ENCODE results near the gene KRT2. TPM values are rescaled to one million over a fixed set of nuclear protein-coding genes. Genes with fewer than 3 reads are reported as not detected.

The KRT2 gene
- total and polyA plus RNA-seq, 8 donors: not detected

DNA sequence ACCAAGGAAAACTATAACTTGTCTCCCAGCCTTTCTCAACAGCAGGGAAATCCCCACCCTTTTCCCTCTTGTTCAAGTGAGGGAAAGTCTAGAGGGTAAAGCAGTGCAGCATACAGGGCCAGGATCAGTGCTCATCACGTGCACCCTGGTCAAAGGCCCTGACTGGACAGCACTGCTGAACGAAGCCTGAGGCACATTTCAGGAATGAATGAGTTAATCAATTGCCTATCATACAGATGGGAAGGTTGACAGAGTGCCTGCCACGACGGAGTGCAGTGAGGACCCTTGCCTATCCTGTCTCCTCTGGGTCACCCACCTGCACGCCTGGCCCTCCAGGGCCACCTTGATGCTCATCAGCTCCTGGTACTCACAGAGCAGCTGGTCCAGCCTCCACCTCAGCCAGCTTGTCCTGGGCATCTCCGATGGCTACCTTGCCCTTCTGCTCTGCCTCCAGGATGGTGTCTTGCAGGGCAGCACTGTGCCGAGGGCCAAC lies 22.0 kb downstream of the KRT2 start:
- DNase-seq: no peak
- Histone ChIP-seq H3K27ac (no peak overlapping the region), H3K36me3 (no peaks in the 10 kb centered on the region), H3K27me3 (no peaks in the 10 kb centered on the region), H3K4me1 (peaks cover 0 to 13% (median 0%) of the 10 kb centered on the region in 4 donors), H3K4me3 (no peak overlapping the region), H3K9me3 (no peaks in the 10 kb centered on the region)
- intact Hi-C loops (cut with DNase I; ENCODE audit: low total_unique reads): no loop called here
- 59 to 77% (median 73%) methylated on average over 5 to 7 of the region's 7 CpGs for WGBS, 5 donors
- TF ChIP-seq POLR2A (IDR thresholded peaks at IDR 0.05) (no peak), EP300 (IDR thresholded peaks at IDR 0.05) (no peak)

DNA sequence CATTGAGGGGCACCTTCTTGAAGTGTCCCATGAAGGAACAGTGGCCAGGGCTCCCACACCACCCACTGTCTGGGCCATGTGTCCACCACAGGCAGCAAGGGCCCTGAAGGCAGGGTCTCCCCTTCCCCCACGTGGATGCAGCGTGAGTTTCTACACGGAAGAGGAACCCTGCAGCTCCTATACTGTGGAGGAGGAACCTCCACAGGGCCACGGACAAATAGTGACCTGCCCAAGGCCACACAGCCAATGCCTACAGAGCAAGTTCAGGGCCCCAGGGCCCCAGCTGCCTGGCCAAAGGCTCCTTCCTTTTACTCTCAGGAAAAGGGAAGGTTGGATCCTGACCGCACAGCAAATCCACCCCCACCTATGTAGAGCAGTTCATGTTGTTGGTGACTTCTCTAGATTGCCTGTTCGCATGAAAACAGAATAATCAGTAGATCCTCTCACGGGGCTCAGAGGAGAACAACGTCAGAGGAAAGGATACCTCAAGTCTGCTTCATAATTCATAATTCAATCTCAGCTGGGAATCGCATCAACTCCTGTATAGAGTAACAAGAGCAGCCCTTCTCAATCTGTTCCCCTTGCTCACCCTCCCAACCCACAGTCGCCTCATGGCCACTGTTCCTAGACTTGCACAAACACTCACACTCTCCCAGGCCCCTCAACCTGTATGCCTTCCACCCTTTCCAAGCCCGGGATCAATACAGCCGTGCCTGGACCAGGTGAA lies 22.6 kb downstream of the KRT2 start:
- DNase-seq: no peak
- intact Hi-C loops (cut with DNase I; ENCODE audit: low total_unique reads): no loop called here
- WGBS, 5 donors: 69 to 83% (median 77%) methylated on average over 12 of the region's 12 CpGs
- no peaks in the 10 kb centered on the region for H3K36me3 ChIP-seq
- no peaks in the 10 kb centered on the region for H3K27me3 ChIP-seq
- peaks cover 0 to 10% (median 0%) of the 10 kb centered on the region in 4 donors for H3K4me1 ChIP-seq
- no peaks in the 10 kb centered on the region for H3K9me3 ChIP-seq
- no peak overlapping the region for H3K4me3 ChIP-seq
- H3K27ac ChIP-seq: no peak overlapping the region
- TF ChIP-seq, protein P1, sequence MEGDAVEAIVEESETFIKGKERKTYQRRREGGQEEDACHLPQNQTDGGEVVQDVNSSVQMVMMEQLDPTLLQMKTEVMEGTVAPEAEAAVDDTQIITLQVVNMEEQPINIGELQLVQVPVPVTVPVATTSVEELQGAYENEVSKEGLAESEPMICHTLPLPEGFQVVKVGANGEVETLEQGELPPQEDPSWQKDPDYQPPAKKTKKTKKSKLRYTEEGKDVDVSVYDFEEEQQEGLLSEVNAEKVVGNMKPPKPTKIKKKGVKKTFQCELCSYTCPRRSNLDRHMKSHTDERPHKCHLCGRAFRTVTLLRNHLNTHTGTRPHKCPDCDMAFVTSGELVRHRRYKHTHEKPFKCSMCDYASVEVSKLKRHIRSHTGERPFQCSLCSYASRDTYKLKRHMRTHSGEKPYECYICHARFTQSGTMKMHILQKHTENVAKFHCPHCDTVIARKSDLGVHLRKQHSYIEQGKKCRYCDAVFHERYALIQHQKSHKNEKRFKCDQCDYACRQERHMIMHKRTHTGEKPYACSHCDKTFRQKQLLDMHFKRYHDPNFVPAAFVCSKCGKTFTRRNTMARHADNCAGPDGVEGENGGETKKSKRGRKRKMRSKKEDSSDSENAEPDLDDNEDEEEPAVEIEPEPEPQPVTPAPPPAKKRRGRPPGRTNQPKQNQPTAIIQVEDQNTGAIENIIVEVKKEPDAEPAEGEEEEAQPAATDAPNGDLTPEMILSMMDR (IDR thresholded peaks at IDR 0.05): no peak
- TF ChIP-seq POLR2AphosphoS5 (IDR thresholded peaks at IDR 0.05) (no peak), POLR2A (IDR thresholded peaks at IDR 0.05) (no peak), EP300 (IDR thresholded peaks at IDR 0.05) (no peak)

GRCh38 chr12:52628841-52629240 lies 23.2 kb downstream of the KRT2 start:
- H3K4me3 ChIP-seq: no peak overlapping the region
- no peak overlapping the region for H3K27ac ChIP-seq
- peaks cover 0 to 6% (median 0%) of the 10 kb centered on the region in 4 donors for H3K4me1 ChIP-seq
- TF ChIP-seq EP300 (IDR thresholded peaks at IDR 0.05) (no peak), POLR2AphosphoS5 (IDR thresholded peaks at IDR 0.05) (no peak), POLR2A (IDR thresholded peaks at IDR 0.05) (no peak)
- TF ChIP-seq, protein P1 (IDR thresholded peaks at IDR 0.05): no peak
- H3K36me3 ChIP-seq: no peaks in the 10 kb centered on the region
- no peak for DNase-seq
- H3K27me3 ChIP-seq: no peaks in the 10 kb centered on the region
- WGBS, 5 donors: 57 to 79% (median 66%) methylated on average over 2 of the region's 2 CpGs
- no peaks in the 10 kb centered on the region for H3K9me3 ChIP-seq
- intact Hi-C loops (cut with DNase I; ENCODE audit: low total_unique reads): no loop called here

DNA sequence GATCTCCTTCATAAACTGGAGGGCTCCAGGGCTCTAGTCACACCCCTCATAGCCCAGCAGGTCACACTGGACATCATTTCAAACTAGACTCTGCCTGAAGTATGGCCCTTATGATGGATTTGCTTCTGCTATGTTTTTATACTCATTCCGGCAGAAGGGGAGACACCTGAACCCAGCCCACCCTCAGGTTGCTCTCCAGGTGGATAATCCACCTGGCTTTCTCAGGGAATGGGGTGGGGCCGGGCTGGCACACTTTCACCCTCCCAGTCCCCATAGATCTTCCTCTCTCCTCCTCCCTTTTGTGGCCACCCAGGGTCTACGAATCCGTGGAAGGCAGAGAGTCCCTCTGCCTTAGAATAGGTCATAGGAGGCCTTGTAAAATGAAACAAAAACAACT lies 23.9 kb downstream of the KRT2 start:
- H3K36me3 ChIP-seq: no peaks in the 10 kb centered on the region
- WGBS, 5 donors: 73 to 84% (median 78%) methylated on average over 4 of the region's 4 CpGs
- no peaks in the 10 kb centered on the region for H3K9me3 ChIP-seq
- intact Hi-C loops (cut with DNase I; ENCODE audit: low total_unique reads): no loop called here
- DNase-seq: no peak
- H3K4me1 ChIP-seq: peaks cover 0 to 6% (median 0%) of the 10 kb centered on the region in 4 donors
- TF ChIP-seq POLR2A (IDR thresholded peaks at IDR 0.05) (no peak), POLR2AphosphoS5 (IDR thresholded peaks at IDR 0.05) (no peak), EP300 (IDR thresholded peaks at IDR 0.05) (no peak)
- TF ChIP-seq, protein P1 (IDR thresholded peaks at IDR 0.05): no peak
- H3K27me3 ChIP-seq: no peaks in the 10 kb centered on the region
- no peak overlapping the region for H3K27ac ChIP-seq
- no peak overlapping the region for H3K4me3 ChIP-seq
